B cell (primary cell): ENCODE measurements around the gene KLHL3. TPM values are rescaled to one million over a fixed set of nuclear protein-coding genes. Genes with fewer than 3 reads are reported as not detected.

Experiments used
- ATAC-seq: fragments of 200-7000 bp; cut with Tn5 transposase; one replicate; pipeline ENCODE4 v1.10.0; 2021; ENCODE audit warnings: low read depth, mild to moderate bottlenecking, moderate number of reproducible peaks, moderate library complexity
- CTCF ChIA-PET: fragments of 350-600 bp; sonication (Branson Sonifier 250); formaldehyde crosslinking; loops from one replicate; lab custom pipeline; 2021; ENCODE audit warnings: antibody characterized with exemption, inconsistent platforms; lab: Charles Lee
- POLR2A ChIA-PET: fragments of 350-600 bp; sonication (Branson Sonifier 250); formaldehyde crosslinking; loops from one replicate; lab custom pipeline; 2021; ENCODE audit warnings: antibody characterized with exemption; lab: Charles Lee
- DNase-seq: peaks from one replicate; pipeline ENCODE4 v3.0.0; 2013
- H2AFZ ChIP-seq: 2 replicates; pipeline ENCODE4 v1.6.1; 2012; ENCODE audit warnings: mild to moderate bottlenecking, low read depth, low read length; ENCODE audit not compliant: insufficient read depth, poor library complexity, severe bottlenecking
- H3K27ac ChIP-seq, 2 donors: 1 replicate in 1 of 2; 2 replicates in 1 of 2; pipeline ENCODE4 v1.5.1; 2012 to 2013; ENCODE audit warnings: low read length in 2 of 2, mild to moderate bottlenecking in 2 of 2, moderate library complexity in 1 of 2
- H3K27me3 ChIP-seq, 4 experiments: fragments of 200-600 bp in 1 of 4; sonication (generic) in 1 of 4; replicated peaks in 1 of 4; 1 replicate in 2 of 4; 2 replicates in 2 of 4; pipeline versions ENCODE4 v1.6.1 to v1.7.0; 2013 to 2016; ENCODE audit warnings: low read length in 3 of 4, mild to moderate bottlenecking in 2 of 4, mixed read lengths in 1 of 4, moderate library complexity in 1 of 4; ENCODE audit not compliant: insufficient read depth in 4 of 4, control insufficient read depth in 3 of 4; ENCODE audit errors: control extremely low read depth in 1 of 4
- H3K36me3 ChIP-seq, 2 experiments: replicated peaks in 1 of 2; 1 replicate in 1 of 2; 2 replicates in 1 of 2; pipeline versions ENCODE4 v1.6.1 to v1.7.1; 2013; ENCODE audit warnings: low read length in 1 of 2; ENCODE audit not compliant: insufficient read depth in 2 of 2, control insufficient read depth in 1 of 2; ENCODE audit errors: control extremely low read depth in 1 of 2, extremely low read depth in 1 of 2
- H3K4me1 ChIP-seq, 2 donors: fragments of 200-600 bp in 1 of 2; sonication (generic) in 1 of 2; 1 replicate in 1 of 2; 2 replicates in 1 of 2; pipeline versions ENCODE4 v1.5.1 to v1.6.1; 2013 to 2017; ENCODE audit warnings: low read length in 2 of 2; ENCODE audit not compliant: control insufficient read depth in 2 of 2, insufficient read depth in 2 of 2
- H3K4me2 ChIP-seq: replicated peaks from 2 replicates; pipeline ENCODE3; 2012; ENCODE audit warnings: mild to moderate bottlenecking, low read depth, low read length; ENCODE audit not compliant: poor library complexity, severe bottlenecking
- H3K4me3 ChIP-seq, 5 experiments: fragments of 200-600 bp in 1 of 5; sonication (generic) in 1 of 5; 1 replicate in 3 of 5; 2 replicates in 2 of 5; pipeline versions ENCODE4 v1.5.1 to v1.7.0; 2011 to 2016; ENCODE audit warnings: low read length in 4 of 5, mild to moderate bottlenecking in 4 of 5, low read depth in 2 of 5, control low read depth in 1 of 5, moderate library complexity in 1 of 5; ENCODE audit not compliant: insufficient read depth in 1 of 5; ENCODE audit errors: control extremely low read depth in 1 of 5, extremely low read depth in 1 of 5
- H3K79me2 ChIP-seq: fragments of 200-600 bp; sonication (generic); one replicate; pipeline ENCODE4 v1.6.0; 2016; ENCODE audit warnings: low read length; ENCODE audit not compliant: control insufficient read depth, insufficient read depth
- H3K9ac ChIP-seq: fragments of 200-600 bp; sonication (generic); 2 replicates; pipeline ENCODE4 v1.6.1; 2017; ENCODE audit warnings: mild to moderate bottlenecking, low read length, moderate library complexity
- H3K9me3 ChIP-seq, 3 donors: one replicate each; pipeline versions ENCODE4 v1.6.1 to v1.7.1; 2013; ENCODE audit warnings: low read length in 2 of 3; ENCODE audit not compliant: control insufficient read depth in 2 of 3, insufficient read depth in 1 of 3; ENCODE audit errors: control extremely low read depth in 1 of 3
- H4K20me1 ChIP-seq: 2 replicates; pipeline ENCODE4 v1.6.0; 2012; ENCODE audit warnings: mild to moderate bottlenecking, low read length; ENCODE audit not compliant: insufficient read depth, control insufficient read depth, poor library complexity, severe bottlenecking
- H3K27ac Mint-ChIP-seq: one replicate; pipeline ENCODE4 v1.8.0; 2021; ENCODE audit warnings: mixed read lengths
- H3K27me3 Mint-ChIP-seq: one replicate; pipeline ENCODE4 v1.8.0; 2021; ENCODE audit warnings: mixed read lengths
- H3K4me1 Mint-ChIP-seq: one replicate; pipeline ENCODE4 v1.8.0; 2021; ENCODE audit warnings: mixed read lengths
- H3K4me3 Mint-ChIP-seq: one replicate; pipeline ENCODE4 v1.8.0; 2021; ENCODE audit warnings: mixed read lengths
- H3K9me3 Mint-ChIP-seq: one replicate; pipeline ENCODE4 v1.8.0; 2022; ENCODE audit warnings: mixed read lengths; ENCODE audit not compliant: insufficient read depth
- CTCF ChIP-seq: fragments of 200-600 bp; IDR thresholded peaks from one replicate; pipeline ENCODE4 v1.8.0; 2022; ENCODE audit warnings: antibody characterized with exemption, mild to moderate bottlenecking
- EZH2 ChIP-seq: IDR thresholded peaks from 2 replicates; pipeline ENCODE4 v1.6.1; 2012; ENCODE audit warnings: borderline replicate concordance, low read depth, mild to moderate bottlenecking, moderate library complexity, low read length; ENCODE audit not compliant: insufficient read depth, poor library complexity, severe bottlenecking
- WGBS: methylation state at CpG from one replicate; pipeline ENCODE4 v1.1.5; 2013; ENCODE audit warnings: missing lambda C conversion rate; ENCODE audit not compliant: insufficient coverage; 5-methylcytosine and 5-hydroxymethylcytosine counted together
- intact Hi-C: fragments of 100-400 bp; cut with micrococcal nuclease; formaldehyde crosslinking; loops from one replicate; pipeline ENCODE4 v1.10.0; 2022
- polyA plus RNA-seq: library from polyadenylated mRNA; depleted of rRNA; stranded (reverse); fragments of >200 nt; gene quantifications from 2 replicates; pipeline ENCODE4 v1.2.3, GENCODE V29; 2012
- total RNA-seq, 2 donors: library from RNA; stranded (reverse); fragments of 120-200 nt in 1 of 2; gene quantifications; 1 replicate in 1 of 2; 2 replicates in 1 of 2; pipeline versions ENCODE4 v1.2.3 to v1.2.4, GENCODE V29; 2013 to 2022

Gene KLHL3
- total and polyA plus RNA-seq, 2 donors (not counting 1 experiment from before 2014, with no cell fraction given): 3.3 to 4.5 TPM

- no peak overlapping the region for H3K4me2 ChIP-seq
- CTCF ChIA-PET: no interaction called here
- H3K4me1 ChIP-seq: no peaks in the 10 kb centered on the region
- H4K20me1 ChIP-seq: no peaks in the 10 kb centered on the region
- peaks cover 0 to 4% (median 2%) of the 10 kb centered on the region in 3 donors for H3K9me3 ChIP-seq
- no peaks in the 10 kb centered on the region for H3K36me3 ChIP-seq
- H3K4me3 ChIP-seq: no peak overlapping the region
- H3K27ac ChIP-seq: no peak overlapping the region
- Mint-ChIP-seq H3K9me3 (no peaks in the 10 kb centered on the region), H3K4me3 (no peak overlapping the region), H3K27ac (no peak overlapping the region), H3K27me3 (no peaks in the 10 kb centered on the region), H3K4me1 (no peaks in the 10 kb centered on the region)
- intact Hi-C loops: no loop called here
- POLR2A ChIA-PET: no interaction called here
- ATAC-seq: no peak
- no peak for TF ChIP-seq CTCF
- TF ChIP-seq EZH2: no peak
- DNase-seq: no peak
- no CpG with 5 or more reads among the region's 2 CpGs for WGBS
- no peak overlapping the region for H2AFZ ChIP-seq
- H3K79me2 ChIP-seq: no peaks in the 10 kb centered on the region
- H3K27me3 ChIP-seq: no peaks in the 10 kb centered on the region
- no peak overlapping the region for H3K9ac ChIP-seq
Observed at GRCh38 chr5:137714494-137714893, 21.4 kb downstream of the KLHL3 start.

GRCh38 chr5:137712139-137712667 is 23.7 kb downstream of the KLHL3 start:
- H3K9me3 ChIP-seq: peaks cover 0 to 4% (median 2%) of the 10 kb centered on the region in 3 donors
- no peak overlapping the region for H3K4me3 ChIP-seq
- H3K9ac ChIP-seq: no peak overlapping the region
- TF ChIP-seq EZH2 (no peak), CTCF (no peak)
- H3K79me2 ChIP-seq: no peaks in the 10 kb centered on the region
- no peaks in the 10 kb centered on the region for H3K36me3 ChIP-seq
- Mint-ChIP-seq H3K27ac (no peak overlapping the region), H3K9me3 (no peaks in the 10 kb centered on the region), H3K4me1 (no peaks in the 10 kb centered on the region), H3K27me3 (no peaks in the 10 kb centered on the region), H3K4me3 (no peak overlapping the region)
- DNase-seq: no peak
- WGBS: no CpG with 5 or more reads among the region's 2 CpGs
- ATAC-seq: no peak
- intact Hi-C loops: no loop called here
- no peak overlapping the region for H3K4me2 ChIP-seq
- H3K27me3 ChIP-seq: no peaks in the 10 kb centered on the region
- CTCF ChIA-PET: no interaction called here
- no peak overlapping the region for H3K27ac ChIP-seq
- no peaks in the 10 kb centered on the region for H3K4me1 ChIP-seq
- POLR2A ChIA-PET: interaction anchor here (0.8 kb wide), 1 partner anchor 41 kb away, joined by 4 read pairs; no protein-coding TSS in a partner anchor
- no peaks in the 10 kb centered on the region for H4K20me1 ChIP-seq
- no peak overlapping the region for H2AFZ ChIP-seq
